Activated CD8-positive, alpha-beta T cell treated with anti-CD3 and anti-CD28 coated beads, Interleukin-2, amount 10 ng/mL, durations not matched to agents 7 days and 5 days (primary cell): Measurements from ENCODE around the gene POU6F2. TPM values are rescaled to one million over a fixed set of nuclear protein-coding genes. Genes with fewer than 3 reads are reported as not detected.

Experiments
- ATAC-seq: fragments of 150-1000 bp; cut with Tn5 transposase; one replicate; pipeline ENCODE4 v1.10.0; 2021; ENCODE audit warnings: moderate library complexity
- CTCF ChIA-PET: fragments of 350-600 bp; sonication (Branson Sonifier 250); formaldehyde crosslinking; loops from one replicate; lab custom pipeline; 2021; ENCODE audit warnings: antibody characterized with exemption; lab: Charles Lee
- POLR2A ChIA-PET: fragments of 350-600 bp; sonication (Branson Sonifier 250); formaldehyde crosslinking; loops from one replicate; lab custom pipeline; 2021; ENCODE audit warnings: antibody characterized with exemption; lab: Charles Lee
- DNase-seq: peaks from one replicate; pipeline ENCODE4 v3.0.0-alpha.2; 2020
- H3K27ac Mint-ChIP-seq: one replicate; pipeline ENCODE4 v1.8.0; 2021; ENCODE audit warnings: mild to moderate bottlenecking, mixed read lengths
- H3K27me3 Mint-ChIP-seq: one replicate; pipeline ENCODE4 v1.8.0; 2021; ENCODE audit warnings: low read depth, mixed read lengths
- H3K36me3 Mint-ChIP-seq: one replicate; pipeline ENCODE4 v1.8.0; 2021; ENCODE audit warnings: low read depth, mixed read lengths
- H3K4me1 Mint-ChIP-seq: one replicate; pipeline ENCODE4 v1.8.0; 2021; ENCODE audit warnings: low read depth, mixed read lengths
- H3K4me3 Mint-ChIP-seq: one replicate; pipeline ENCODE4 v1.8.0; 2021; ENCODE audit warnings: mild to moderate bottlenecking, mixed read lengths
- H3K9me3 Mint-ChIP-seq: one replicate; pipeline ENCODE4 v1.8.0; 2022; ENCODE audit warnings: mixed read lengths; ENCODE audit not compliant: insufficient read depth
- total RNA-seq, 2 experiments: library from RNA; stranded (reverse); gene quantifications; one replicate each; pipeline ENCODE4 v1.2.3, GENCODE V29; 2021

Gene POU6F2
- total RNA-seq, 2 experiments from 2014 or later: not detected

DNA sequence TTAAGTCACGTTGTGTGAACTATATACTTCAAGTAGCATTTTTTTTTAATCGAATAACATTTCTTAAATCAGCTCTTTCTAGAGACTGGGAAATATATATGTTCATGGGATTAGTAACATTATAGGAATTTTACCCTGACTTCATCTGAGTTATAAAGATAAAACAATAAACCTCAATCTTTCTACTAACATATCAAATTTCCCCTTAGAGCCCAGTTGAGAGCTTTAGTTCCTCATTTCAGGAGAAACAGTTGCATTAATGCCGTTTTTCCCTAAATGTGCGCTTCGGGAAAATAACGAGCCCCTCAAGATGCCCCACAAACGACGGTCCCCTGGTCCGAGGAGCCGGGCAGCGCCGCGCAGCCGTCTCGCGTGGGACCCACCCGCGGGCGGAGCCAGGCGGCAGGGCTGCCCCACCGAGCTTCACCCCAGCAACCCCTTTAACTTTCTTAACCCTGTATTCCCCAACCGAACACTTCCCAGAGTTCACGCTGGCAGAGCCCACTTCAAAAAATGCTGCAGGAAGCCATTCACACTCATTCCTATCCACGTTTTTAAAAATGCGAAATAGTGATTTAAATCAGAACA, 436.0 kb downstream of the POU6F2 start:
- ATAC-seq (peak; percentile 17), DNase-seq (no peak)
- POLR2A ChIA-PET: no interaction called here
- CTCF ChIA-PET: no interaction called here
- H3K27ac Mint-ChIP-seq: no peak overlapping the region
- peaks cover 9% of the 10 kb centered on the region for H3K4me1 Mint-ChIP-seq
- peaks cover 44% of the 10 kb centered on the region for H3K27me3 Mint-ChIP-seq
- H3K9me3 Mint-ChIP-seq: no peaks in the 10 kb centered on the region
- no peaks in the 10 kb centered on the region for H3K36me3 Mint-ChIP-seq
- H3K4me3 Mint-ChIP-seq: peak overlapping the region; percentile 58

DNA sequence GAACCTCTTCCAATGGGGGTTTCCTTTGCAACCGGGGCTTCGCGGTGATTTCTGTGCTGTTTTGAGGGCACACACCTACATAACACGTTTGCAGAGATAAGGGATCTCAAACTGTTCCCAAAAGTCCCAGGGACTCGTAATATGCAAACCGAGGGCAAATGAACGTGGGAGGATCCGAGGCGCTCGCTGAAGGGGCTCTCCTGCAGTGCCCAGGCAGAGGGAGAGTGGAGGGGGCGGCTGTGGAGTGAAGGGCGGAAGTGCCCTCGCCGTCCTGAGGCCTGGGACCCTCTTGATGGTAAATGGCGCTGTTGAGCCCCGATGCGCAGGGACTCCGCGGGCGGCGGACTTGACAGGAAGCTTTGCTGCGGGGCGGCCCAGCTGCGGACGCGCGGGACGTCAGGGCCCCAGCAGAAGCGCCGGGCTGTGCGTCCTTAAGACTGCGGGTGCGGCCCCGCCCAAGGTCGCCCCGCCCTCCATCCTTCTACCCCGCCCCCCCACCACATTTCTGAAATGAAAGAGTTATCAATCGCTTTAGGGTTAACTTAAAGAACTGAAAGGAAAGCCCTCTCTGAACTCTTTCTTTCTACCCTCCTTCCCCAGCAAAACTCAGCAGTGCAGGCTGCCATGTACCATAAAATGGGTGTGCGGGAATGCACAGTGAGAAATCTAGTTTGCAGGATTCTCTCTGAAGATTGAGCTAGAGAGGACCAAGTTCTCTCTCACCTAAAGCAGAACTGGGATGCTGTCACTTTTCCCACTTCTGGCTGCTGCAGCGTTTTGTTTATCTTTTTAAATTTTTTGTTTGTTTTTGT, 436.7 kb downstream of the POU6F2 start:
- POLR2A ChIA-PET: interaction anchor here (0.5 kb wide), 1 partner anchor 12 kb away, joined by 3 read pairs; no protein-coding TSS in a partner anchor
- Mint-ChIP-seq H3K27ac (no peak overlapping the region), H3K4me3 (peak overlapping the region; percentile 58), H3K36me3 (no peaks in the 10 kb centered on the region), H3K9me3 (no peaks in the 10 kb centered on the region), H3K27me3 (peaks cover 44% of the 10 kb centered on the region), H3K4me1 (peaks cover 9% of the 10 kb centered on the region)
- CTCF ChIA-PET: interaction anchor here (0.7 to 1.1 kb wide), 3 partner anchors 12 to 51 kb away, joined by 3 to 5 read pairs (median 3); no protein-coding TSS in a partner anchor
- peak; percentile 64 for DNase-seq
- ATAC-seq: peak; percentile 94

DNA sequence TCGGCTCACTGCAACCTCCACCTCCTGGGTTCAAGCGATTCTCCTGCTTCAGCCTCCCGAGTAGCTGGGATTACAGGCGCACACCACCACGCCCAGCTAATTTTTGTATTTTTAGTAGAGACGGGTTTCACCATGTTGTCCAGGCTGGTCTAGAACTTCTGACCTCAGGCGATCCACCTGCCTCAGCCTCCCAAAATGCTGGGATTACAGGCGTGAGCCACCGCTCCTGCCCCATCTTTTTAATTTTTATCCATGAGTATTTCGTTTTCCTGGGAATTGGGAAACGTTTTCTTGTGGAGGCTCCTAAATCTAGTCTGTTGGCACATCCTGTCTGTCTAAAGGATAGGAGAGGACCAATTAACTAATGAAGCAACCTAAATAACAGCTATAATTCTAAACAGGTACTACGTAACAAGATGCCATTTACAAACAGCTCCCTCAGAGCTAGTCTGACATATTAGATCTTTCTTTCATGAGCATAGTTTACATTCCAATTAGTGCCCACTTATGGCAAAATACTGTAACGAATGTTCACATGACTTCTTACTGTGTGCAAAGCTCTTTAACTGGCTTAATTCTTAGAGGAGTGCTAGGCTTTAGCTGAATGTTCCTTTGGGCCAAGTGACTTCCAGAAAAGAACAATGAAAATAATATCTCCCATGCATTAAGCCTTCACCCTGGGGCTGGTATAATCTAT, 437.5 kb downstream of the POU6F2 start:
- Mint-ChIP-seq H3K27me3 (peaks cover 44% of the 10 kb centered on the region), H3K4me1 (peaks cover 9% of the 10 kb centered on the region), H3K36me3 (no peaks in the 10 kb centered on the region), H3K4me3 (peak overlapping the region; percentile 58), H3K9me3 (no peaks in the 10 kb centered on the region), H3K27ac (no peak overlapping the region)
- DNase-seq: no peak
- CTCF ChIA-PET: interaction anchor here (0.7 to 1.1 kb wide), 3 partner anchors 13 to 50 kb away, joined by 3 to 5 read pairs (median 3); no protein-coding TSS in a partner anchor
- POLR2A ChIA-PET: no interaction called here
- no peak for ATAC-seq

DNA sequence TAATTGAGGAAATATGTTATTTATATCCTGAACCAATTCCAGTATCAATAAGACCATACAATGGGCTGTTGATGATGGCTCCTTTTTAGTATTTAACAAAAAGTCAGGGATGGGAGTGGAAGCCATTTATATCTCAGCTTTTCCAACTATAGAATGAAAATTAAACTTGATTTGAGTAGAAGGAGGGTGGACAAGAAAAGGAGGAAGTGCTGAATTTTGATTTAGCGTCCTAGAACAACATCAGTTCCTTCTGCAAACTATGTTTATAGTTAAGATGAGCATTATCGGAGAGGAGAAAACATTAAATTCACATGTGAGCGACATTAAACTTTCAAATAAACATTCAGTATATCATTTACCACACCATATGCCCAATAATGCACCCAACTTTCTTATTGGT, 439.2 kb downstream of the POU6F2 start:
- CTCF ChIA-PET: no interaction called here
- no peak overlapping the region for H3K27ac Mint-ChIP-seq

DNA sequence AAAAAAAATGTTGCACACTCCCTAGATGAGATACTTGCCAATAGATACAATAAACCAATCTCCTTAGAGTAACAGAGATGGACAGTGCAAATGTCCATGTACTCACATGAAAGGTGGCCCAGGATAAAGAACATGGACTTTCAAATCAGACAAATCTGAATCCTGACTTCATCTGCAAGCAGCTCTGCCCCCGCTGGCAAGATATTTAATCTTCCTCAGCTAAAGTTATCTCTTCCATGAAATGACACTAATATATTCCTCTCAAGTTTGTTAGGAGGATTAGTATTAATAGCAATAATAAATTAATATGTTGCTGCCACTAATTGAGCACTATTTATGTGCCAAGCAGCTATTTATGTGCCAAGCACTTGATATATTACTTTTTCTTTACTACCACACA, 439.9 kb downstream of the POU6F2 start:
- ATAC-seq: no peak
- Mint-ChIP-seq H3K9me3 (no peaks in the 10 kb centered on the region), H3K4me3 (no peak overlapping the region), H3K36me3 (no peaks in the 10 kb centered on the region), H3K27me3 (peaks cover 36% of the 10 kb centered on the region), H3K27ac (no peak overlapping the region), H3K4me1 (peaks cover 9% of the 10 kb centered on the region)
- ChIA-PET CTCF (interaction anchor here (1.6 kb wide), 1 partner anchor 44 kb away, joined by 5 read pairs; no protein-coding TSS in a partner anchor), POLR2A (no interaction called here)
- DNase-seq: no peak

More for the DNA sequence above, 439.2 kb downstream of the POU6F2 start:
- peaks cover 39% of the 10 kb centered on the region for H3K27me3 Mint-ChIP-seq
- no peak for ATAC-seq
- no peaks in the 10 kb centered on the region for H3K36me3 Mint-ChIP-seq
- DNase-seq: no peak
- no peak overlapping the region for H3K4me3 Mint-ChIP-seq
- H3K9me3 Mint-ChIP-seq: no peaks in the 10 kb centered on the region
- H3K4me1 Mint-ChIP-seq: peaks cover 9% of the 10 kb centered on the region
- POLR2A ChIA-PET: no interaction called here

DNA sequence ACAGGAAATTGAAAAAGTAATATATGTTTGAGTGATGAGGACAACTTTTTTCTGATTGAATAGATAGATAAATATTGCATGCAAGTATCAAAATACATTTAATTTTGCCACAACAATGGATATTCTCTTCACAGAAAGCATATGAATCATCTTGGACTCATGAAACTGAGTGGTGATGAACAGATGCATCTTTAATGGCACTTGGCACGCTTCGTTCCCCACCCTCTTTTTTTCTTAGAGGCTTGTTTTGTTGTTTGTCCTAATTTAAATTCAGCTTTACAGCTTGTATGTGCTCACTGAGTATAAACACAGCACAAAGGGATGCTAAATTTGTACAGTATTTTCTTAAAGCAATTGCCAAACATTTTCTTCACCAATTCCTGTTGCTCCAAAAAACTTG, 443.5 kb downstream of the POU6F2 start:
- Mint-ChIP-seq H3K4me3 (no peak overlapping the region), H3K27ac (no peak overlapping the region), H3K4me1 (no peaks in the 10 kb centered on the region), H3K27me3 (peaks cover 19% of the 10 kb centered on the region), H3K36me3 (no peaks in the 10 kb centered on the region), H3K9me3 (no peaks in the 10 kb centered on the region)
- ChIA-PET POLR2A (no interaction called here), CTCF (no interaction called here)
- DNase-seq (no peak), ATAC-seq (no peak)

DNA sequence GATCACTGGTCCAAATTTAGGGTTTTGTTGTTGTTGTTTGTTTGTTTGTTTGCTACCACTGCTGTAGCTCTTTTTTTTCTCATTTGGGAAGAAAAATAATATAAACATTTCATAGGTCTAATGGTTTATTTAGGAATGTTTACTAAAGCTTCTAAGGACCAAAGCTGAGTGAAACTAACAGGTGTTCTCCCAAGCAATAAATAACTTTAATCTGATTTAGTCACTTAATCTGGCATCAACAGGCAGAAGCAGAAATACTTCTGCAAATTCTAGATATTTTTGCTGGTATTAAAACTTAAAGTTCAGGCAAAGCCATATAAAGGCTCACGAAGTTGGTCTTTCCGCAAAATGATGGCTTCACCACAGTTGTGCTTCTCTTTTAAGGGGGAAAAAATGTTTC, 444.0 kb downstream of the POU6F2 start:
- peaks cover 16% of the 10 kb centered on the region for H3K27me3 Mint-ChIP-seq
- DNase-seq (no peak), ATAC-seq (no peak)
- no peak overlapping the region for H3K27ac Mint-ChIP-seq
- POLR2A ChIA-PET: no interaction called here
- CTCF ChIA-PET: no interaction called here
- no peak overlapping the region for H3K4me3 Mint-ChIP-seq
- H3K4me1 Mint-ChIP-seq: no peaks in the 10 kb centered on the region
- H3K9me3 Mint-ChIP-seq: no peaks in the 10 kb centered on the region
- no peaks in the 10 kb centered on the region for H3K36me3 Mint-ChIP-seq

GRCh38 chr7:39428221-39428620, 450.5 kb downstream of the POU6F2 start:
- Mint-ChIP-seq H3K36me3 (no peaks in the 10 kb centered on the region), H3K4me3 (no peak overlapping the region), H3K4me1 (no peaks in the 10 kb centered on the region), H3K27me3 (peaks cover under 1% of the 10 kb centered on the region), H3K9me3 (no peaks in the 10 kb centered on the region), H3K27ac (no peak overlapping the region)
- ATAC-seq: no peak
- ChIA-PET CTCF (no interaction called here), POLR2A (no interaction called here)
- no peak for DNase-seq

- Mint-ChIP-seq H3K9me3 (no peaks in the 10 kb centered on the region), H3K4me3 (no peak overlapping the region), H3K4me1 (no peaks in the 10 kb centered on the region), H3K27ac (no peak overlapping the region), H3K27me3 (no peaks in the 10 kb centered on the region), H3K36me3 (no peaks in the 10 kb centered on the region)
- CTCF ChIA-PET: no interaction called here
- POLR2A ChIA-PET: no interaction called here
- ATAC-seq (no peak), DNase-seq (no peak)
These were observed 451.7 kb downstream of the POU6F2 start for GRCh38 chr7:39429421-39429820.

DNA sequence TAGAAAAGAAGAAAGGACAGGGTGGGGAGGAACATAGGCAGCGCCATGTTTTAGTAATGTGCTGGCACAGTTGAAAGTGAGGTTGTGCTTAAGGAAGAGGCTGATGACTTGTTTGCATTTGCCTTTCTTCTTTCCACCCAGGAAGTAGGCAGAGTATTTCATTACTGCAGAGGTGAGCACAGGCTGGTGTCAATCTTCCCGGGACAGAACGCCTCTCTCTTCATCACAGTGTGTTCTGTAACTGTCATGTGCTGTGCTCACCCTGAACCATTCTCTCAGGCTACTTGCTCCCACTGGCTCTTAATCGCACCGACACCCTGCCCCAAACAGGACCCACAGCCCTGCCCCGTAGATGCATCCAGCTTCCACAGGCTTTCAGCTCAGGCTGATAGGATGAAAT, 452.7 kb downstream of the POU6F2 start:
- no peaks in the 10 kb centered on the region for H3K9me3 Mint-ChIP-seq
- ChIA-PET CTCF (no interaction called here), POLR2A (no interaction called here)
- H3K36me3 Mint-ChIP-seq: no peaks in the 10 kb centered on the region
- no peak for ATAC-seq
- no peaks in the 10 kb centered on the region for H3K4me1 Mint-ChIP-seq
- no peak for DNase-seq
- no peak overlapping the region for H3K27ac Mint-ChIP-seq
- H3K4me3 Mint-ChIP-seq: no peak overlapping the region
- peaks cover 7% of the 10 kb centered on the region for H3K27me3 Mint-ChIP-seq

DNA sequence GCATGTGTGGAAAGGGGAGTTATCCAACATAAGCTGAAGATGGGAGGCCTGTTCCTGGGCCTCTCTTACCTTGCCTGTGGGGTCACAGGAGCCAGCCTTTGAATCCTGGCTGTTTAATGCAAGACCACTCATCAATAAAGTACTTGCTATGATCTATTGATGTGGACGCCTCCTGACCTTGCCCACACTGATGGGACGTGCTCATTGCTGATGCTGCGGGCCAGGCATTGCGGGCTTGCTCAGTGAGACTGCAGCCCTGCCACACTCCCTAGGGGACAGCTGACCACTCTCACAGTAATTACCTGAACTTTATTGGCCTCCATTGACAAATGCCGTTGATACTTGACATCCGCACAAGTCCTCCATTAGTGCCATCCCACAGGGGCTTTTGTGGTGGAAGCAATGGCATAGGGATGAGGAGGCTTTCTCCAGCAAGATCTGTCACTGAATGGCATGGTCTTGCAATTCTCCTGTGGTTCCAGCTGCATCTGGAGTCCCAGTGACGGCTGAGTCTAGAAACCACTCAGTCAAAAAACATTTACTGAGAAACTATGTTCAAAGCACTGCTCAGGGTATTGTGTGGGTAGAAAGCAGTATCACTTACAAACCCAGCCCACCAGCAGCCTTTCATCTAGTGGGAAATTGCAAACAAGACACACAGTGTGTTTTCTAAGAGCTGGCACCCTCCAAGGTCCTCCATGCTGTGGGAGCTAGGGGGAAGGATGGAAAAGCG, 453.4 kb downstream of the POU6F2 start:
- H3K4me1 Mint-ChIP-seq: no peaks in the 10 kb centered on the region
- H3K9me3 Mint-ChIP-seq: no peaks in the 10 kb centered on the region
- H3K4me3 Mint-ChIP-seq: no peak overlapping the region
- no peak for DNase-seq
- no peak overlapping the region for H3K27ac Mint-ChIP-seq
- H3K36me3 Mint-ChIP-seq: no peaks in the 10 kb centered on the region
- peaks cover 7% of the 10 kb centered on the region for H3K27me3 Mint-ChIP-seq
- CTCF ChIA-PET: no interaction called here
- ATAC-seq: no peak
- POLR2A ChIA-PET: no interaction called here
